GM18505 (cell line): ENCODE measurements around the gene MSMO1.
"Not testable (repeated sequence)": the region's sequence is repeated elsewhere in the genome, so short reads cannot be mapped to it uniquely, and the experiment has no call there.

Experiments
- ATAC-seq: cut with Tn5 transposase; IDR thresholded peaks from one replicate; pipeline ENCODE4 v1.9.1; 2021; ENCODE audit not compliant: unreplicated experiment
- POLR2A ChIP-seq: IDR thresholded peaks from 4 replicates; pipeline ENCODE4 v1.6.1; 2011; ENCODE audit warnings: borderline replicate concordance; ENCODE audit not compliant: insufficient read depth, insufficient read length; ENCODE audit errors: extremely low read depth

The MSMO1 gene

GRCh38 chr4:165327211-165328100 lies at the start of gene MSMO1:
Gene MSMO1 (plus strand): TSS chr4:165327669. CDS start chr4:165333371, 5,702 bp downstream.
- peak; percentile 83 for TF ChIP-seq POLR2A
- peak; percentile 98 for ATAC-seq

- ATAC-seq: not testable (repeated sequence)
Measured at GRCh38 chr4:165279531-165279930, 47.9 kb upstream of the MSMO1 start.

GRCh38 chr4:165284697-165285096 lies 42.8 kb upstream of the MSMO1 start:
- ATAC-seq: not testable (repeated sequence)

GRCh38 chr4:165286619-165287340 lies 40.7 kb upstream of the MSMO1 start:
- peak; percentile 80 for ATAC-seq

- no peak for ATAC-seq
- TF ChIP-seq POLR2A: no peak
Measured at GRCh38 chr4:165288226-165288625, 39.2 kb upstream of the MSMO1 start.

GRCh38 chr4:165288639-165289422 lies 38.6 kb upstream of the MSMO1 start:
- no peak for ATAC-seq
- TF ChIP-seq POLR2A: no peak

GRCh38 chr4:165289423-165289785 lies 38.1 kb upstream of the MSMO1 start:
- TF ChIP-seq POLR2A: no peak

GRCh38 chr4:165293061-165293460 lies 34.4 kb upstream of the MSMO1 start:
- no peak for ATAC-seq
- no peak for TF ChIP-seq POLR2A

More at GRCh38 chr4:165289423-165289785, 38.1 kb upstream of the MSMO1 start:
- ATAC-seq: no peak

- TF ChIP-seq POLR2A: no peak
- no peak for ATAC-seq
Measured at GRCh38 chr4:165293927-165294649, 33.4 kb upstream of the MSMO1 start.

GRCh38 chr4:165294907-165295306 lies 32.6 kb upstream of the MSMO1 start:
- peak; percentile 96 for ATAC-seq
- TF ChIP-seq POLR2A: no peak

GRCh38 chr4:165297626-165298025 lies 29.8 kb upstream of the MSMO1 start:
- ATAC-seq: no peak
- no peak for TF ChIP-seq POLR2A

GRCh38 chr4:165299399-165300060 lies 27.9 kb upstream of the MSMO1 start:
- no peak for ATAC-seq
- no peak for TF ChIP-seq POLR2A
